HTERT RPE-1 (cell line): ENCODE measurements around the gene HSP90AB1.

Experiments used
- in situ Hi-C: fragments of 300-500 bp; cut with MboI; formaldehyde crosslinking; loops from 4 replicates; pipeline ENCODE4 v1.14.3; 2020; ENCODE audit warnings: low sequenced_read_pairs

Gene HSP90AB1

DNA sequence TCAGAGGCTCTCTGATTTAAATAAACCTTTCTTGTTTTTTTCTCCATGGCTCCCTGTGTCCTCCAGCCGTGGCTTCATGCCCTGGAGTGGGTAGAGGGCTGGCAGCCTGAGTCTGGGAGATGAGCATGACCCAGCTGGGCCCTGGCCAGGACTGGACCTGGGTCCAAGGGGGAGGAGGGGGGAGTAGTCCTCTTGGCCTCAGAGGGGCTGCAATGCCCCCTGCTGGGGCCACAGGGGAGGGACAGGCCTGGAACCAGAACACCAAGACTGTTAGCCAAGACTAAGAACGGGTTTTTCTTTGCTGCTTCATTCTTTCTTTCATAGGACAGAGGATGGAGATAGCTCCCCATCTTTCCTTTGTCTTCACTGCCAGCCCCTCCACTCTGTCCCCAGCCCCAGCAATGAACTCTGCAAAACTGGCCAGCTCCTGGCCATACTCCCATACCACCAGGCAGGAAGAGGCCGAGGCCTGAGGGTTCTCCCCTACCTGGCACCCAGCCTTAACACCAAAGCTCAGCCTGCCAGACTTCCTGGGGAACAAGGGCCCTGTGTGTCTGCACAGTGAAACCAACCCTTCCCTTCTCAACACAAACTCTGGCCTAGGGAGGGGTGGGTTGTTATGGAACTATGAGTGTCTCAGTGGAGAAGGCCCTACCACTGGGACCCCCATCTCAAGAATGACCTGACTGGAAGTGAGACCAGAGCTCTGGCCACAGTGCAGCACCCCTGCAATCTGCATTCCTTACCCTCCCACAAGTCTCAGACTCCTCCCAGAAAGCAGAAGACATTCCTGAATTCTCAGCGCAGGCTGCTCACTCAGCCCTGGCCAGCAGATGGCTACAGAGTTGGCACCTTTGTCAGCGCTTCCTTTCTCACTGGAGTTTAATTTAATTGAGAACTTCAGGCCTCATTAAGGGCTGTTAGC is 12.5 kb upstream of the HSP90AB1 start:
- in situ Hi-C loops: no loop called here

GRCh38 chr6:44235269-44235668 is 11.6 kb upstream of the HSP90AB1 start:
- in situ Hi-C loops: no loop called here

GRCh38 chr6:44235891-44236516 is 10.9 kb upstream of the HSP90AB1 start:
- in situ Hi-C loops: no loop called here

- in situ Hi-C loops: no loop called here
These were observed 9.7 kb upstream of the HSP90AB1 start for GRCh38 chr6:44237021-44237812.

DNA sequence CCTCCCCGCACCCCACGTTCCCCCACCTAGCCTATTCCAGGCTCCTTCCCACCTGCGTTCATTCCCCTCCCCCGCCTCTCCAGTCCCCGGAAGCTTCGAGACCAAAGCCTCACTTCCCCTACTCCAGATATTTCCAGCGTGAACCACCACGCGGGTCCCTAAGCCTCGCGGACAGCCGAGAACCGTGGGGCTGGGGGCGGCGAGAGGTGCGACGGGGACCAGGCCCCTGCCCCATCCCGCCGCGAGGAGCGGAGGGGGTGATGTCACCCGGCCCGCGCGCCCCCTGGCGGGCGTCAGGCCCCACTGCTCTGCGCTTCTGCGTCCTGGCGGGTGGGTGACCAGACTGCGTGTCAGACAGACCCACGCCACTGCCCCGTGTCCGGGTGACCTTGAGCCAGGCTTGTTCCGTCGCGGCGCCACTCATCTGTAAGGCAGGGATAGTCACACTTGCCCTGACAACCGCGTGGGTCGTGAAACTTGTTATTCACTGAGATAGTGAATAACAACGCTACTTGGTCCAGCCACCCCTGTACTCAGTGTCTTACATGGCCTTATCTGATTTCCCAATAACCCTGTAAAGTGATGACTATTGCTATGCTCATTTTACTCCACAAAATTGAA is 9.0 kb upstream of the HSP90AB1 start:
- in situ Hi-C loops: no loop called here

DNA sequence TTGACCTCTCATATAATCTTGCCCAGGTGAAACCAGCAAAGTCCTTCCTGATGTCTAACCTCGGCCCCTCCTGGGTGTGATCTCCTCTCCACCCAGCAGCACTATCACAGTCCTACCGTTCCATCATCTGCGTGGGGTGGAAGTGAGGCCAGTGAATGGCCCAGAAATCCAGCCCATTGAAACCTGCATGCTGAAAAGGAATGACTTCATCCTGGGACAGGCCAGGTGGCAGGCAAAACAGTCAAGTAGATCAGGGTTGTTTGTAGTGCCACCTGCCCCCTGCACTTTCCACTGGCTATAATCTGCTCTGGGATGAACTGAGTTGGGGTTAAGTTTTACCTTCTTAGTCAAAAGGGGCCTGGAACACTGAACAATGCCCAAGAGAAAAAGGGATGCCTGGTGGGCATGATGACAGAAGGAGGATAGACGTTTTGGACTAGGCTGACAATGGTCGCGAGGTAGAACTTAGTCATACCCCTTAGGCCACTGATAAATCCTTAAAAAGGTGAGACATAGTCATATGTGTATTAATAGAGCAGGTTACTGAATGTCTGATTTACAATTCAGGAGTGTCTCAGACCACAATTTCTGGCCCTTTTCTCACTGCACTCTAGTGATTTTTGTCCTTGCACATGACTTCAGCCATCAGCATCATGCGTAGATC is 8.1 kb upstream of the HSP90AB1 start:
- in situ Hi-C loops: no loop called here

DNA sequence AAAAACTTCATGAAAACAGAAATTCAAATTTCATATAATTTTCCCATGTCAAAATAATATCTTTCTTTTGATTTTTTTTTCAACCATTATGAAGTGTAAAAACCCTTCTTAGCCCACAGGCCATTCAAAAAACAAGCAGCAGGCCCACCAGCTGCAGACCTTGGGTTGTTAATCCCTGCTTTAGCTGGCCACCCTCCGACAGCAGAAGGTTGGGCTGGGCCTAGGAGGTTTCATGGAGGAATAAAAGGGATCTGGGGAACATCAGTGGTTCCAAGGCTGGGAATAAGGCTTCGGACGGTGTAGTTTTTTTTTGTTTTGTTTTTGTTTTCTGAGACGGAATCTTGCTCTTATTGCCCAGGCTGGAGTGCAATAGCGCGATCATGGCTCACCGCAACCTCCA is 3.6 kb upstream of the HSP90AB1 start:
- in situ Hi-C loops: no loop called here

- in situ Hi-C loops: no loop called here
These were observed 1.4 kb upstream of the HSP90AB1 start for GRCh38 chr6:44245391-44245911.

DNA sequence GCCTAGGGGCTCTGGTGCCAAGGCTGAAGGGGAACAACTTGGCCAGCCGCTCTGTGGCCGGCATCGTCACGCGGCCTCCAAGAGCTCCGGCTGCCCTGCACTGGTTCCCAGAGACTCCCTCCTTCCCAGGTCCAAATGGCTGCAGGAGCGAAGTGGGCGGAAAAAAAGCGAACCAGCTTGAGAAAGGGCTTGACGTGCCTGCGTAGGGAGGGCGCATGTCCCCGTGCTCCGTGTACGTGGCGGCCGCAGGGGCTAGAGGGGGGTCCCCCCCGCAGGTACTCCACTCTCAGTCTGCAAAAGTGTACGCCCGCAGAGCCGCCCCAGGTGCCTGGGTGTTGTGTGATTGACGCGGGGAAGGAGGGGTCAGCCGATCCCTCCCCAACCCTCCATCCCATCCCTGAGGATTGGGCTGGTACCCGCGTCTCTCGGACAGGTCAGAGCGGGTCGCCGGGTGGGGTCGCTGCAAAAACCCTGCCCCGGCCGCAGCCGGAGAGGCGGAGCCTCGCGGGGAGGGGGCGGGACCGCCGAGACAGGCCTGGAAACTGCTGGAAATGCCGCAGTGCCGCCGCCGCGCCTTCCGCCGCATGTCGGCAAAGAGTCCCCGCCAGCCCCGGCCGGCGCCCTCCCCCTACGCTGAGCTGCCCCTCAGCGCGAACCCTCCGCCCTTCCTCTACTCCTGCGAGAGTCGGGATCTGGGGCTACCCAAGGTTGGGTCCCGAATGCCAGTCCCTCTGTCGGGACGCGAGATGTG is 814 bp upstream of the HSP90AB1 start:
- in situ Hi-C loops: no loop called here

GRCh38 chr6:44247338-44248302 is 719 bp downstream of the HSP90AB1 start:
- in situ Hi-C loops: no loop called here

DNA sequence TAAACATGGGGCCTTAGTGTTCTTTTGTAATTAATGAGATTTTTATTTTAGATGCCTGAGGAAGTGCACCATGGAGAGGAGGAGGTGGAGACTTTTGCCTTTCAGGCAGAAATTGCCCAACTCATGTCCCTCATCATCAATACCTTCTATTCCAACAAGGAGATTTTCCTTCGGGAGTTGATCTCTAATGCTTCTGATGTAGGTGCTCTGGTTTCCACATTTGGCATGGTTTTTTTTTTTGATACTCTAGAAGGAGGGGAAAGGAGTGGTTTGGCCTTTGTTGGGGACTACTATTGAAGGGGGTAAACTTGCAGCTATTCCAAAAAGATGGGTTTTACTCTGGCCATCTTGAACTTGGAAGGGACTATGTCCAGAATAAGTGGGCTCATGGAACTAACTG is 1.7 kb downstream of the HSP90AB1 start:
- in situ Hi-C loops: no loop called here

GRCh38 chr6:44249082-44249748 is 2.3 kb downstream of the HSP90AB1 start:
- in situ Hi-C loops: no loop called here

GRCh38 chr6:44250067-44250717 is 3.3 kb downstream of the HSP90AB1 start:
- in situ Hi-C loops: no loop called here

- in situ Hi-C loops: no loop called here
These were observed 3.8 kb downstream of the HSP90AB1 start for GRCh38 chr6:44250718-44251123.

DNA sequence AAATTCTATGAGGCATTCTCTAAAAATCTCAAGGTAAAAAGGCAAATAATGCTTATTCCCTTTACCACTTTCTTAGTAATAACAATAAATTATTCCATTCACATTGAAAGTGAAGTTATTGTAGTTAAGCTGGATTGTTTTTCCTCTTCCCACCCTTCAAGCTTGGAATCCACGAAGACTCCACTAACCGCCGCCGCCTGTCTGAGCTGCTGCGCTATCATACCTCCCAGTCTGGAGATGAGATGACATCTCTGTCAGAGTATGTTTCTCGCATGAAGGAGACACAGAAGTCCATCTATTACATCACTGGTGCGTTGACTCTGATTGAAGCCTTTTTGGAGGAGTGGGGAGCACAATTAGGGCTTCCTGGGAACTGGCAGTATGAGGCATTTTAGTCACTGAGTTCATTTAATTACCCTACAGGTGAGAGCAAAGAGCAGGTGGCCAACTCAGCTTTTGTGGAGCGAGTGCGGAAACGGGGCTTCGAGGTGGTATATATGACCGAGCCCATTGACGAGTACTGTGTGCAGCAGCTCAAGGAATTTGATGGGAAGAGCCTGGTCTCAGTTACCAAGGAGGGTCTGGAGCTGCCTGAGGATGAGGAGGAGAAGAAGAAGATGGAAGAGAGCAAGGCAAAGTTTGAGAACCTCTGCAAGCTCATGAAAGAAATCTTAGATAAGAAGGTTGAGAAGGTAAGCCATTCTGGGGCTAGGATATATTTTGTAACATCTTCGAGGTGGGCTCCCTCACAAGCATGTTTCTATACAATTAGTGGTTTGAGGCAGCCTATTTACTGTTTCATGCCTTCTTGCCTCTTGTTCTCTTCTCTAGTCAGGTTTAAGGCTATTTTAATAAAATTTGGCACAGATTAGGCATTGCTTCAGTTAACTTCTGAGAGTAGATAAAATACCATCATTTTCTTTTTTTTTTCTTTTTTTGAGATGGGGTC is 4.9 kb downstream of the HSP90AB1 start:
- in situ Hi-C loops: no loop called here
